Activated T-helper 2 cell treated with anti-CD3 and anti-CD28 coated beads, Interferon-gamma antibody, Interleukin-2, Interleukin-4, amounts not matched to agents 10 μg/mL and 5 μg/mL and 100 μg/mL, durations not matched to agents 14 hours and 24 hours and 36 hours (primary cell): ENCODE data around the gene PTPRU. TPM values are rescaled to one million over a fixed set of nuclear protein-coding genes. Genes with fewer than 3 reads are reported as not detected.

Experiments
- DNase-seq: peaks from one replicate; pipeline ENCODE4 v3.0.0; 2021; ENCODE audit warnings: low spot score
- H3K27ac Mint-ChIP-seq: one replicate; pipeline ENCODE4 v1.8.0; 2021; ENCODE audit warnings: mixed read lengths
- H3K27me3 Mint-ChIP-seq: one replicate; pipeline ENCODE4 v1.8.0; 2021; ENCODE audit warnings: low read depth, mixed read lengths
- H3K36me3 Mint-ChIP-seq: one replicate; pipeline ENCODE4 v1.8.0; 2021; ENCODE audit warnings: low read depth, mixed read lengths
- H3K4me1 Mint-ChIP-seq: one replicate; pipeline ENCODE4 v1.8.0; 2021; ENCODE audit warnings: low read depth, mixed read lengths
- H3K4me3 Mint-ChIP-seq: one replicate; pipeline ENCODE4 v1.8.0; 2021; ENCODE audit warnings: low read depth, mild to moderate bottlenecking, moderate library complexity, mixed read lengths
- H3K9me3 Mint-ChIP-seq: one replicate; pipeline ENCODE4 v1.8.0; 2021; ENCODE audit warnings: mixed read lengths
- intact Hi-C: fragments of 100-400 bp; cut with micrococcal nuclease; formaldehyde crosslinking; loops from one replicate; pipeline ENCODE4 v1.15.1; 2023
- total RNA-seq: library from RNA; stranded (reverse); gene quantifications from 2 replicates; pipeline ENCODE4 v1.2.3, GENCODE V29; 2022

The PTPRU gene
- 0.30 and 0.37 TPM in 2 replicates for total RNA-seq

- Mint-ChIP-seq H3K27me3 (peaks cover 52% of the 10 kb centered on the region), H3K4me3 (peak within 1 kb of the TSS; percentile 76), H3K4me1 (peaks cover 15% of the 10 kb centered on the region), H3K9me3 (no peaks in the 10 kb centered on the region), H3K36me3 (no peaks in the 10 kb centered on the region), H3K27ac (peak within 1 kb of the TSS; percentile 2)
- DNase-seq = peak; percentile 78
- intact Hi-C loops = loop anchor here (2.0 to 10.0 kb wide), 3 partner anchors 471 to 1479 kb away; no protein-coding TSS in a partner anchor
Measured at GRCh38 chr1:29235955-29236711, at the start of gene PTPRU. Gene PTPRU, plus strand, starts transcription at chr1:29236522. Its CDS starts 123 bp downstream, at chr1:29236645.

GRCh38 chr1:29186707-29187106 is 49.6 kb upstream of the PTPRU start:
- H3K36me3 Mint-ChIP-seq = peaks cover 2% of the 10 kb centered on the region
- H3K4me3 Mint-ChIP-seq = no peak overlapping the region
- no peak overlapping the region for H3K27ac Mint-ChIP-seq
- peaks cover 14% of the 10 kb centered on the region for H3K4me1 Mint-ChIP-seq
- no peaks in the 10 kb centered on the region for H3K27me3 Mint-ChIP-seq
- no peaks in the 10 kb centered on the region for H3K9me3 Mint-ChIP-seq
- intact Hi-C loops = no loop called here
- no peak for DNase-seq

GRCh38 chr1:29190718-29191117 is 45.6 kb upstream of the PTPRU start:
- Mint-ChIP-seq H3K27ac (no peak overlapping the region), H3K9me3 (no peaks in the 10 kb centered on the region), H3K36me3 (peaks cover 12% of the 10 kb centered on the region), H3K4me3 (no peak overlapping the region), H3K27me3 (no peaks in the 10 kb centered on the region), H3K4me1 (no peaks in the 10 kb centered on the region)
- intact Hi-C loops = no loop called here
- no peak for DNase-seq

GRCh38 chr1:29193879-29194455 is 42.4 kb upstream of the PTPRU start:
- intact Hi-C loops = no loop called here
- H3K4me1 Mint-ChIP-seq = no peaks in the 10 kb centered on the region
- H3K27me3 Mint-ChIP-seq = no peaks in the 10 kb centered on the region
- no peak for DNase-seq
- H3K4me3 Mint-ChIP-seq = no peak overlapping the region
- no peak overlapping the region for H3K27ac Mint-ChIP-seq
- no peaks in the 10 kb centered on the region for H3K9me3 Mint-ChIP-seq
- peaks cover 17% of the 10 kb centered on the region for H3K36me3 Mint-ChIP-seq

- no peak overlapping the region for H3K4me3 Mint-ChIP-seq
- H3K27me3 Mint-ChIP-seq = no peaks in the 10 kb centered on the region
- H3K9me3 Mint-ChIP-seq = no peaks in the 10 kb centered on the region
- H3K36me3 Mint-ChIP-seq = peaks cover 24% of the 10 kb centered on the region
- H3K4me1 Mint-ChIP-seq = no peaks in the 10 kb centered on the region
- H3K27ac Mint-ChIP-seq = no peak overlapping the region
- intact Hi-C loops = no loop called here
- DNase-seq = no peak
Measured at GRCh38 chr1:29195881-29196291, 40.4 kb upstream of the PTPRU start.

DNA sequence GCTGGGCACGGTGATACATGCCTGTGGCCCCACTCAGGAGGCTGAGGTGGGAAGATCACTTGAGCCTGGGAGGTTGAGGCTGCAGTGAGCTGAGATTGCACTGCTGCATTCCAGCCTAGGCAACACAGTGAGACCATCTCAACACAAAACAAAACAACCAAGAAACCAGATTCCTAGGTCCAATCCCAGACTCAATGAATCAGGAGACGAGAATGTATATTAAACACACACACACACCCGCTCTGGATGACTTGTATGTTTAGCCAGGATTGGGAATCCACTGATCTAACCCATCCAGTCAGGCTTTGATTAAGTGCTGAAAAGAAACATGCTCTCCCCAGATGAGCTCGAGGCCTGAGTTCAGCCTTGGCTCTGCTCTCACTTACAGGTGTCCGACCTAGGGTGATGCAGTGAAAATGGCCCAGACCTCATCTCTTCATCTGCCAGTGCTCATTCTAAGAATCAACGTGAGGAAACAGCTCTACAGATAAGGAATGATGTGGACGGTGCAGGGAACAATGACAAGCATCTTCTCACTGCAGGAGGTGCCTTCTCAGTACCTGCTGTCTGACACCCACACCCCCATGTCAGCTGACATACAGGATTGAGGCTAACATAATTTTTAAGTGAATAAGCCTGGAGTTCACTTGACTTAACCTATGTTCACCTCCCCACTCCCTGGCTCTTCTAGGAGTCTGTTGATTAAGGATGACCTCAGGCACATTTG is 39.3 kb upstream of the PTPRU start:
- peaks cover 9% of the 10 kb centered on the region for H3K4me1 Mint-ChIP-seq
- no peaks in the 10 kb centered on the region for H3K27me3 Mint-ChIP-seq
- no peak overlapping the region for H3K4me3 Mint-ChIP-seq
- no peak overlapping the region for H3K27ac Mint-ChIP-seq
- no peak for DNase-seq
- H3K9me3 Mint-ChIP-seq = no peaks in the 10 kb centered on the region
- H3K36me3 Mint-ChIP-seq = peaks cover 28% of the 10 kb centered on the region
- intact Hi-C loops = loop anchor here (1.0 kb wide), 1 partner anchor 315 kb away; no protein-coding TSS in a partner anchor

DNA sequence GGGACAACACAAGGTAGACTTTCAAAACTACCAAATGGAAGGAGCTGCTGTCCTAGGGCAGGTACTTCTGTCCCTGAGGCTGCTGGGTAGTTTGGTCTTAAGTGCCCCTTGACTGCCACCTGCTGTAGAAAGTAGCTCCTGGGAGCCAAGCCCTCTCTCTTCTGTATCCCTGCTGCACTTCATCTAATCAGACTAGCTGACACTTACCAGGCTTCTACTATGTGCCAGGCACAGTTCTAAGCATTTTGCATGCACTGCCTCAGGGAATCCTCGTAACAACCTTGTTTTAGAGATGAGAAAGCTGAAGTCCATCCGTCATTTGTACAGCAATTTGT is 38.8 kb upstream of the PTPRU start:
- Mint-ChIP-seq H3K27me3 (no peaks in the 10 kb centered on the region), H3K27ac (no peak overlapping the region), H3K4me1 (peaks cover 14% of the 10 kb centered on the region), H3K4me3 (no peak overlapping the region), H3K36me3 (peaks cover 32% of the 10 kb centered on the region), H3K9me3 (no peaks in the 10 kb centered on the region)
- intact Hi-C loops = loop anchor here (1.0 kb wide), 1 partner anchor 315 kb away; no protein-coding TSS in a partner anchor
- peak; percentile 24 for DNase-seq

DNA sequence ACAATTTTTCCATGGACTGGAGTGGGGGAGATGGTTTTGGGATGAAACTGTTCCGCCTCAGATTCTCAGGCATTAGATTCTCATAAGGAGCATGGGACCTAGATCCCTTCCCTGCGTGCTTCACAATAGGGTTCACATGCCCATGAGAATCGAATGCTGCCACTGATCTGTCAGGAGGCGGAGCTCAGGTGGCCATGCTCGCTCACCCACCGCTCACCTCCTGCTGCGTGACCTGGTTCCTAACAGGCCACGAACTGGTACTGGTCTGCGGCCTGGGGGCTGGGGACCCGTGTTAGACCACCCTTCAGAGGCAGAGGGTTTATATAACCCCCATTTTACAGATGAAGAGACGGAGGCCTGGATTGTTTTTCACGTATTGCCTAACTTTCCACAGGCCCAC is 38.3 kb upstream of the PTPRU start:
- Mint-ChIP-seq H3K27me3 (no peaks in the 10 kb centered on the region), H3K36me3 (peaks cover 33% of the 10 kb centered on the region), H3K9me3 (no peaks in the 10 kb centered on the region), H3K27ac (no peak overlapping the region), H3K4me1 (peaks cover 16% of the 10 kb centered on the region), H3K4me3 (no peak overlapping the region)
- intact Hi-C loops = loop anchor here (1.0 kb wide), 1 partner anchor 316 kb away; no protein-coding TSS in a partner anchor
- DNase-seq = no peak

DNA sequence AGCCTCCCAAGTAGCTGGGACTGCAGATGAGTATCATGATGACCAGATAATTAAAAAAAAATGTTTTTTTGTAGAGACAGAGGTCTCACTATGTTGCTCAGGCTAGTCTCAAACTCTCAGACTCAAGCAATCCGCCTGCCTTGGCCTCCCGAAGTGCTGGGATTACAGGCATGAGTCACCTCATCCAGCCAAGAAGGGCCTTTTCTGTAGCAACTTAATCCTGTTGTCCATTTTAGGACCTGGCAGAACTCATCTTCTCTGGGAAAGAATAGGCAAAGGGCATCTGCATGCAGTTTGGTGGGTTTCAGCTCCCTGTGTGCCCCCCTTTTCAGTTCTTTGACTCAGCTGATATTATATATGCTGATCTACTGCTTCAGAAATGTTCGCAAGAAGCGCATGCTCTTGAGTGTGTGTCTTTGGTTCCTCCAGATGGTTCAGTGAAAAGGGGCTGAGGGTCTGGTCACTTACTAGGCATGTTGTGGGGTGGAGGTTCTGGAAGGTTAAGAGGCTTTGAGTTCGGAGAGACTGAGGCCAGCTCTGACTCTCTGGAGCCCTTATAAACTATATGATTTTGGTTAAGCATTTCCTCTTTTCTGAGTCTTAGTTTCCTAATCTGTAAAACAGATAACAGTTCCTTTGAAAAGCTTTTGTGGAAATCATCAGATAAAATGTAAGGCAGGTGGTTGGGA is 35.3 kb upstream of the PTPRU start:
- H3K27ac Mint-ChIP-seq = peak overlapping the region; percentile 70
- no peaks in the 10 kb centered on the region for H3K27me3 Mint-ChIP-seq
- intact Hi-C loops = loop anchor here (5.0 kb wide), 2 partner anchors 79 to 169 kb away; partner anchors contain the start of gene TMEM200B
- H3K4me1 Mint-ChIP-seq = peaks cover 16% of the 10 kb centered on the region
- peaks cover 24% of the 10 kb centered on the region for H3K36me3 Mint-ChIP-seq
- no peak overlapping the region for H3K4me3 Mint-ChIP-seq
- no peaks in the 10 kb centered on the region for H3K9me3 Mint-ChIP-seq
- no peak for DNase-seq

DNA sequence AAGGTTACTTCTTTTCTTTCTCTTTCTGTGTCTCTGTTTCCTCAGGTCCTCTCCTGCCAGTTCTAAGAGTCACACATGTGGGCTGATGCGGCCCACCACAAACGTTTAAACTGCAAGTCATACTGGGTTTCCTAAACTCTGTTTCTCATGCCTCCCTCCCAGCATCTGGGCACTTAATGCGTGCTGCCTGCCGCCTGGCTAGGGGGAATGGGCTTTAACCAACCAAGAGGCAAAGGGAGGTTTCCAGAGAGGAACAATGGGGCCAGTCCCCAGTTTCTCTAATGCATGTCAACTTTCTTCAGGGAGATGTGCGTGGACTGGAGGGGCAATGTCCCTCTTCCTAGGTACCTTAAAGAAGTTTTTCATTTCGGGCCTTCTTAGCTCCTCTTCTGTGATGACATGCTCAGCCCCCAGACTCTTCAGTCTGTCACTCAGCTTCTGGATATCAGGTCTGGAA is 34.7 kb upstream of the PTPRU start:
- no peak for DNase-seq
- Mint-ChIP-seq H3K4me3 (no peak overlapping the region), H3K4me1 (peaks cover 16% of the 10 kb centered on the region), H3K27me3 (no peaks in the 10 kb centered on the region), H3K27ac (peak overlapping the region; percentile 70), H3K9me3 (no peaks in the 10 kb centered on the region), H3K36me3 (peaks cover 24% of the 10 kb centered on the region)
- intact Hi-C loops = loop anchor here (1.0 to 5.0 kb wide), 4 partner anchors 19 to 319 kb away; partner anchors contain the start of gene TMEM200B

- Mint-ChIP-seq H3K27ac (peak overlapping the region; percentile 70), H3K4me1 (peaks cover 16% of the 10 kb centered on the region), H3K9me3 (no peaks in the 10 kb centered on the region), H3K27me3 (no peaks in the 10 kb centered on the region), H3K36me3 (peaks cover 24% of the 10 kb centered on the region), H3K4me3 (no peak overlapping the region)
- no peak for DNase-seq
- intact Hi-C loops = loop anchor here (1.0 to 5.0 kb wide), 4 partner anchors 20 to 320 kb away; partner anchors contain the start of gene TMEM200B
Measured at GRCh38 chr1:29202053-29202452, 34.3 kb upstream of the PTPRU start.
